NCI-H128 (cell line): ENCODE data around the gene GOLGA6L2.
"Not testable (repeated sequence)": the region's sequence is repeated elsewhere in the genome, so short reads cannot be mapped to it uniquely, and the experiment has no call there.

Experiments used
- DNase-seq: peaks from one replicate; lab custom pipeline; 2025; ENCODE audit not compliant: unreplicated experiment; lab: John Stamatoyannopoulos, UW

Gene GOLGA6L2

GRCh38 chr15:23425327-23425726, 21.7 kb downstream of the GOLGA6L2 start:
- not testable (repeated sequence) for DNase-seq

GRCh38 chr15:23424111-23424904, 22.7 kb downstream of the GOLGA6L2 start:
- DNase-seq = no peak

- no peak for DNase-seq
Measured at GRCh38 chr15:23422946-23423708, 23.9 kb downstream of the GOLGA6L2 start.

GRCh38 chr15:23422099-23422945, 24.7 kb downstream of the GOLGA6L2 start:
- no peak for DNase-seq

- no peak for DNase-seq
Measured at GRCh38 chr15:23420806-23421575, 26.1 kb downstream of the GOLGA6L2 start.

GRCh38 chr15:23416349-23417276, 30.4 kb downstream of the GOLGA6L2 start:
- DNase-seq = no peak

- not testable (repeated sequence) for DNase-seq
Measured at GRCh38 chr15:23415866-23416265, 31.2 kb downstream of the GOLGA6L2 start.

- no peak for DNase-seq
Measured at GRCh38 chr15:23415321-23415865, 31.6 kb downstream of the GOLGA6L2 start.

- DNase-seq = not testable (repeated sequence)
Measured at GRCh38 chr15:23412881-23413600, 34.0 kb downstream of the GOLGA6L2 start.

GRCh38 chr15:23411841-23412240, 35.2 kb downstream of the GOLGA6L2 start:
- no peak for DNase-seq

GRCh38 chr15:23403550-23403949, 43.5 kb downstream of the GOLGA6L2 start:
- DNase-seq = no peak

- no peak for DNase-seq
Measured at GRCh38 chr15:23402544-23402943, 44.5 kb downstream of the GOLGA6L2 start.

- no peak for DNase-seq
Measured at GRCh38 chr15:23402140-23402539, 44.9 kb downstream of the GOLGA6L2 start.

- no peak for DNase-seq
Measured at GRCh38 chr15:23401627-23402026, 45.4 kb downstream of the GOLGA6L2 start.

GRCh38 chr15:23399207-23399606, 47.8 kb downstream of the GOLGA6L2 start:
- DNase-seq = not testable (repeated sequence)

GRCh38 chr15:23398357-23398756, 48.7 kb downstream of the GOLGA6L2 start:
- not testable (repeated sequence) for DNase-seq

- no peak for DNase-seq
Measured at GRCh38 chr15:23397779-23398178, 49.3 kb downstream of the GOLGA6L2 start.

- no peak for DNase-seq
Measured at GRCh38 chr15:23395832-23396231, 51.2 kb downstream of the GOLGA6L2 start.
